Astrocyte of the hippocampus (primary cell): ENCODE results near the gene PTPN18.
A peak's percentile ranks its signal among the peaks of the same experiment; 100 is the strongest.
"Not testable (repeated sequence)": the region's sequence is repeated elsewhere in the genome, so short reads cannot be mapped to it uniquely, and the experiment has no call there.

ENCODE experiments used
- DNase-seq: peaks from one replicate; pipeline ENCODE4 v3.0.0; 2011; ENCODE audit warnings: low read depth, low spot score

PTPN18 gene, protein sequence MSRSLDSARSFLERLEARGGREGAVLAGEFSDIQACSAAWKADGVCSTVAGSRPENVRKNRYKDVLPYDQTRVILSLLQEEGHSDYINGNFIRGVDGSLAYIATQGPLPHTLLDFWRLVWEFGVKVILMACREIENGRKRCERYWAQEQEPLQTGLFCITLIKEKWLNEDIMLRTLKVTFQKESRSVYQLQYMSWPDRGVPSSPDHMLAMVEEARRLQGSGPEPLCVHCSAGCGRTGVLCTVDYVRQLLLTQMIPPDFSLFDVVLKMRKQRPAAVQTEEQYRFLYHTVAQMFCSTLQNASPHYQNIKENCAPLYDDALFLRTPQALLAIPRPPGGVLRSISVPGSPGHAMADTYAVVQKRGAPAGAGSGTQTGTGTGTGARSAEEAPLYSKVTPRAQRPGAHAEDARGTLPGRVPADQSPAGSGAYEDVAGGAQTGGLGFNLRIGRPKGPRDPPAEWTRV

DNA sequence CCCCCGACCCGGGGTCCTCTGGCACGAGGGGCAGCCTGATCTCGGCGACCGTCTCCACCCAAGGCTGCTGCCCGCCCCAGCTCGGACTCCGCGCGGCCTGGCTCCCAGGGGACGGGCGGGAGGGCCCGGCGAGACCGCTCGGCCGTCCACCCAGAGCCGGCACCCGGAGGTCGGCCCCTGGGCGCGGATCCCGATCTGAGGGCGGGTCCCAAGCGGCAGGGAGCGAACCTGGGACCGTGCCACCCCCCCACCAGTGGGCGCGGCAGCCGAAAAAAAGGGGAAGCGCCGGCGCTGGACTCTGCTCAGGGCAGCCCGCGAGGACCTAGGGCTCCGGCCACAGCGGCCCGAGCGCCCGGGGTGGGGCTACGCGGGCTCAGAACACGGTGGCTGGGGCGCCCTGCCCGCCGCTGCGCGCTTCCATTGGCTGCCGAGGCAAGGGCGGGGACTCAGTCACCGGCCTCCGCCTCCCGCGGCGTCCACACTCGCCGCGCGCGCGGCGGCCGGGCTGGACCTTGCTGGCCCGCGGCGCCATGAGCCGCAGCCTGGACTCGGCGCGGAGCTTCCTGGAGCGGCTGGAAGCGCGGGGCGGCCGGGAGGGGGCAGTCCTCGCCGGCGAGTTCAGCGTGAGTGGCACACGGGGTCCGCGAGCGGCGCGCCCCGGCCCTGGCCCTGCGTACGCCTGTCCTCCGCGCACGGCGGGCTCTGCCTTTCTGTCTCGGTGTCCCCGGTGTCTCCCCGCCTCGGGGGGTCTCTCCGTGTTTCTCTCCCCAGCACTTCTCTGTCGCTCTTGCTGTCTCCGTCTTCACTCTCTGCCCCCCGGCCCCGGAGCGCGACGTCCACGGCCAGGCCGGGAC lies at the start of gene PTPN18:
Gene PTPN18 (plus strand): TSS at position 479 of the 854 bp plus-strand sequence. CDS start 52 bp downstream, at position 531.
- peak; percentile 95 for DNase-seq

DNA sequence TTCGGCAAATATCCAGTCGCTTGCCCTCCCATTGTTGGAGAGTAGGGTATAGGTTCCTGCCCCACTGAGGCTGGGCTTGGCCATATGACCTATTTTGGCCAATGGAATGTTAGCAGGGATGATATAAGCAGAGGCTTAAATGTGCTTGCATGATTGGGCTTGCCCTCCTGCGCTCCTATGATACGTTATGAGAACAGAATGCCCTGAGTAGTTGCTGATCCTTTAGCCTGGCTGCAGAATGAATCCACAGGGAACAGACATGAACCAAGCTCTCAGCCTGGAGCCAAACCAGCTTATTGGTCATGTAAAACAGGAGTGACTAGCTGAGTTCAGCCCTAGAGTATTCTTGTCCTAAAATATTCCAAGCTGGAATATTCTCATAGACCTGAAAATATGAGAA lies 48.0 kb upstream of the PTPN18 start:
- no peak for DNase-seq

DNA sequence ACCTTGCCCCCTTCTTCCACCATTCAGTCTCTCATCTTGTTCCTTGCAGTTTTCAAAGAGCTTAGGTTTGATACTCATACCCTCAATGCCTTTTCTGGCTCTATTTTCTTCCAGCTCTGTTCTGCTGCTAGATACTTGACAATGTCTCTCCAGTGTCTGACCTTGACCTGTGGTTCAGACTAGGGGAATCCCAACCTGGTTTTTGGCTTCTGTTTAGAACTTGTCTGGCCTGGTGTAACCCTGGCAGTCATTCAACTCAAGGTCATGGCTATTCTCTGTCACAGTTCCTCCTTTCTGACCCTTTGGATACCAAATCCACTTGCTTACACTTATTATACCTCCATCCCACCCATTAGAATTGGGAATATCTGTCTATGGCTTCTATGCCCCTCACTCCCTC lies 45.0 kb upstream of the PTPN18 start:
- no peak for DNase-seq

DNA sequence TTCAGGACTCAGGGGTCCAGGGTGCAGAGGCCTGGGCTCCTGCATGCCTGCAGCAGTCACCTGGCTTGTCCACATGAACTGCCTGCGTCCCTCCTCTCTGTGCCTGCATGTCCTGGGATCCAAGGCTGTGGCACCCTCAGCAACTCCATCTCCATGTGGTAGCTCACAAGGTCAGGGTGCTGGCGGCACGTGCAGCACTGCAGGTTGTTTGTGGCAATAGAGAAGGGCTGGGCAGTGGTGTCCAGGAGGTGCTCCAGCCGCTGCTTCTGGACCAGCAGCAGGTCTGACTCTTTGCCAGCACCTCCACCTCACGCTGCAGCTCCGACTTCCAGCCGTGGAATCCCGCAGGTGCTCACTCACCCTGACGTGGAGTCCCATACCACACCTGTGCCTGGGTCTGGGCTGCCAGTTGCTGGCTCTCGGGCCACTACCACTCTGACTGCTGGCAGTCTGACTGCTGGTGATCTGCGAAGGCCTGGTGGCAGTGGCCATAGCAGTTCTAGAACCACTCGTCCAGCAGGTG lies 42.0 kb upstream of the PTPN18 start:
- no peak for DNase-seq

DNA sequence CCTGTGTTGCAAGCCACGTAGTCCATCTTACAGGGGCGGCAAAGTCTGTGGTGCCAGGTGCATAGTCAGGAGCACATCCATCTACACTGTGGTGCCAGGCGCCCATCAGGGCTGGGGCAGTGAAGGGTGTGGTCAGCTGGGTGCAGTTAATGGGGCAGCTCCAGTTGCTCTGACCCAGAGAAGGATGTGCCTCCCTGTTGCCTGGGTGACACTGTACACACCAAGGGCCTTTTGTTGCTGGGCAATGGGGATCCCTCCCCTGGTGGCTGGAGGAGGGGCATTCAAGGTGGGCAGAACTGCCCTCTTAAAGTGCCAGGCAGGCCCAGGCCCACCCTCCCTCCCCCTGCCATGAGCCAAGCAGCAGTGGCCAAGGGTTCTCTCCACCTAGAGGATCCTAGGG lies 41.5 kb upstream of the PTPN18 start:
- DNase-seq: no peak

DNA sequence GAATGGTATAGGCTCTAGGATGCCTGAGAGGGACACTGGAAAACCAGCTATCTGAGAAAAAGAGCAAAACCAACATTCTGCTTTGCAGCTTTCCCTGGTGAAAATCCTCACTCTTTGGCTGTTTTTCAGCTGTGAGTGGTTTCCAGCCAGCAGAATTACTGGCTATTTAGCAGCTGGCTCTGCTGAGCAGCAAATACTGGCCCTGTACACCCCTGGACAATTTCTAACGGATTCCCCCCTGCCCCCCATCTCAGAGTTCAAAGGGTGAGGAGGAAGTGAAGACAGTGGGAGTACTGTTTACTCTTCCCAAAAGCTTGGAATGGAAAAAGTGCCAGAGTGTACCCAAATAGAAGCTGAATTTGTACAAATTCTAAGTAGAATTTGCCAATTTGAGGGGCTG lies 39.3 kb upstream of the PTPN18 start:
- no peak for DNase-seq

DNA sequence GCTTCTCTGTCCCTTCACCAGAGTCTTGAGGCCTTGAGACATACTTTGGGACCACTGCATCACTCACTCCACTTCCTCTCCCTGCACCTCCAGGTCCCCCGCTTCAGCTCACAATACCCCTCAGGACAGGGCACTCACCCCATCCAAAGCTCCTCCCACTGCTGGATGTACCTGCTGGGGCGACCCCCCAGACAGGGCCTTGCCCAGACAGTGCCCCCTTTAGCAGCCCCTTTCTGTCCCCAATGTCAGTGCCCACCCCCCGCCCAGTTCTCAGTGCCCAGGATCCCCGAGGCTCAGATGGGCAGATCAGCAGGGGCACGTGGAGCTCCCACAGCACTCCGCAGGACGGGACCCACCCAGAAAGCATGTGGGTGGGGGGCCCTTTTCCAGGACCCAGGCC lies 37.0 kb upstream of the PTPN18 start:
- DNase-seq: no peak

DNA sequence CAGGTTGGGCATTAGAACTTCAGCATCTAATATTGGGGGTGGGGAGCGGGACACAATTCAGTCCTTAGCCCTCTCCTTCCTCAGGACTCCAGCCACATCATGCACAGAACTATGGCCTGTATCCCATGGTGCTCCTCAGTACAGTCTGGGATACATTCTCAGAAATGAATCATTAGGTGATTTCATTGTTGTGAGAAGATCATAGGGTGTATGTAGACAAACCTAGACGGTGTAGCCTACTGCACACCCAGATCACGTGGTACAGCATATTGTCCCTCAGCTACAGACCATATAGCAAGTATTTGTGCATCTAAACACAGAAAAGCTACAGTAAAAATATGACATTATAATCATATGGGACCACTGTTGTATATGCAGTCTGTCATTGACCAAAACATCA lies 36.3 kb upstream of the PTPN18 start:
- DNase-seq: no peak

DNA sequence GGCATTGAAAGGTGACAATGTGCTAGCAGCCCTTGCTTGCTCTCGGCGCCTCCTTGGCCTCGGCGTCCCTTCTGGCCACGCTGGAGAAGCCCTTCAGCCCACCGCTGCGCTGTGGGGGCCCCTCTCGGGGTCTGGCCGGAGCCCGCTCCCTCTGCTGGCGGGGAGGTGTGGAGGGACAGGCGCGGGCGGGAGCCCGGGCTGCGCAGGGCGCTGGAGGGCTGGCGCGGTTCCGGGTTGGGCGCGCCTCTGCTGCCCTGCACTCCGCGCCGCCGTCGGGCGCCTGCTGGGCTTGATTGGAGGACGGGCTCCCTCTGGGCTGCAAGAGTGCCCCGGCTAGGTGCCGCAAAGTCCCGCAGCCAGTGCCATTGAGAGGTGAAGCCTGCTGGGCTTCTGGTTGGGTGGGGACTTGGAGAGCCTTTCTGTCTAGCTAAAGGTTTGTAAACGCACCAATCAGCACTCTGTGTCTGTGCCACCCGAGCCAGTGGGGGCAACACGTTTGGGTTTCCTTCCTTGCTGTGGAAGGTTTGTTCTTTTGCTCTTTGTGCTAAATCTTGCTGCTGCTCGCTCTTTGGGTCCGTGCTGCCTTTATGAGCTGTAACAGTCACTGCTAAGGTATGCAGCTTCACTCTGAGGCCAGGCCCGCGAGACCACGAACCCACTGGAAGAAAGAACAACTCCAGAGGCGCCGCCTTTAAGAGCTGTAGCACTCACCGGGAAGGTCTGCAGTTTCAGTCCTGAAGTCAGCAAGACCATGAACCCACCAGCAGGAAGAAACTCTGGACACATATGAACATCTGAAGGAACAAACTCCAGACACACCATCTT lies 27.9 kb upstream of the PTPN18 start:
- peak; percentile 93 for DNase-seq

DNA sequence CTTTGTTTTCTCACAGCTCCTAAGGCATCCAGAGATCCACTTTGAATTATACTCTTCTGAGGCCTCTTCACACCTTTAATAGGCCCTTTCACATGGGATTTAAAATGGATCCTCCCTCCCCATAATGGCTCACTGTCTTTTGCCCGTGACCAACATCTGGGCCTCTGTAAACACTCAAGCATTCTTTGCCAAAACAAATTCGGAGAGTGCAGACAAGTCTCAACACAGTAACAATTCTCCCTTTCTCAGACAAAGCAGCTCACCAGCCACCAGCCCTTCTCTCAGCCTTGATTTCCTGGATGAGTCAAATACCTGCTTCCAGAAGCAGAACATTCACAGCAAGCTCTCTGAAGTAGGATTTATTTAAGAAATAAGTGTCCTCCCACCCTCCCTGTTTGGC lies 27.1 kb upstream of the PTPN18 start:
- DNase-seq: peak; percentile 25

DNA sequence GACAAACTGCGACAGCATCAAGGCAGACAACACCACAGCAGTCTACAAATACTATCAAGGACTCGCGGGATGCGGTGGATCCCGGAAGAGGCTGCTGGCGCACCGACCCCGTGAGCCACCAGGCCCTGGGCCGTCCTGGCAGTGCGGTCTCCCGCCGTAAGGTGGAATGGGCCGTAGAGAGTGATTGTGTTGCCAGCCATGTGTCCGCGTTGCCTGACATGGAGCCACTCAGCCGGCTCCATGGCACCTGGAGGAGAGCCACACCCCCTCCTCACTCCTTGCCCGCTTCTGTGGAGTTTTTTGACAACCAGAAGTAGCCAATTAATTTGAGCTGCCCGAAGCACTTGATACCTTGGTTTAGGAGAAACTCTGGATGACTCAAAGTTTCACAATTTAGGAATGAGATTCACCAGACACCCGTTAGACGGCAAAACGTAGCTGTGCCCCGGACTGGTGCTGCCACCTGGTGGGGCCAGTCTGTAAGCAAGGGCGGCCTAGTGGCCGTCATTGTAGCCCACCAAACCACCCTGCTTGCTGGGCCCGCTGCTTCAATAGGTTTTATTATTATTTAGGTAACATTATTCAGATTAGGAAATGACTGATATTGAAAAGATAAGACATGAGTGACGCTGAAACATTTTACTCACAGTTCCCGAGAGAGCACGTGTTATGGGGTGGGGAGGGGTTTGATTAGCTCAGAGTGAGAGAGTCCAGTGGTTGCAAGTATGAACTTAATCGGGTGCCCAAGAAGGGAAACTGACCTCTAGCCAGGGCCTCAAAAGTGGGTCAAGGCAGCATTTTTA lies 23.4 kb upstream of the PTPN18 start:
- peak; percentile 91 for DNase-seq

DNA sequence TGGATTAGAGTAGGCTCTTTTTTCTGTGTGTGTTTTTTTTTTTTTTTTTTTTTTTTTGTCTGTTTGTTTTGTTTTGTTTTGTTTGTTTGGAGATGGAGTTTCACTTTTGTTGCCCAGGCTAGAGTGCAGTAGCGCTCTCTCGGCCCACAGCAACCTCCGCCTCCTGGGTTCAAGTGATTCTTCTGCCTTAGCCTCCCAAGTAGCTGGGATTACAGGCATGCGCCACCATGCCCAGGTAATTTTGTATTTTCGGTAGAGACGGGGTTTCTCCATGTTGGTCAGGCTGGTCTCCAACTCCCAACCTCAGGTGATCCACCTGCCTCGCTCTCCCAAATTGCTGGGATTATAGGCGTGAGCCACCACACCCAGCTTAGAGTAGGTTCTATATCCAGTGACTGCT lies 22.6 kb upstream of the PTPN18 start:
- not testable (repeated sequence) for DNase-seq

DNA sequence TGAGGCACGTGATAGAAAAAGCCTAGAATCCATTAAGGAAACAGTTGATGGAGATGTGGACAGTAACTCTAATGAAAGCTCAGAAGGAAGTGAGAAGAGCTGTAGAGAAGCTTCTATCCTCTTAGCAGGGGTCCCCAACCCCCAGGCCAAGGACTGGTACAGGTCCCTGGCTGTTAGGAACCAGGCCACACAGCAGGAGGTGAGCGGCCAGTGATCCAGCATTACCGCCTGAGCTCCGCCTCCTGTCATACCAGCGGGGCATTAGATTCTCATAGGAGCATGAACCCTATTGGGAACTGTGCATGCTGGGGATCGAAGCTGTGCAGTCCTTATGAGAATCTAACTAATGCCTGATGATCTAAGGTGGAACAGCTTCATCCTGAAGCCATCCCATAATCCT lies 21.8 kb upstream of the PTPN18 start:
- DNase-seq: no peak

DNA sequence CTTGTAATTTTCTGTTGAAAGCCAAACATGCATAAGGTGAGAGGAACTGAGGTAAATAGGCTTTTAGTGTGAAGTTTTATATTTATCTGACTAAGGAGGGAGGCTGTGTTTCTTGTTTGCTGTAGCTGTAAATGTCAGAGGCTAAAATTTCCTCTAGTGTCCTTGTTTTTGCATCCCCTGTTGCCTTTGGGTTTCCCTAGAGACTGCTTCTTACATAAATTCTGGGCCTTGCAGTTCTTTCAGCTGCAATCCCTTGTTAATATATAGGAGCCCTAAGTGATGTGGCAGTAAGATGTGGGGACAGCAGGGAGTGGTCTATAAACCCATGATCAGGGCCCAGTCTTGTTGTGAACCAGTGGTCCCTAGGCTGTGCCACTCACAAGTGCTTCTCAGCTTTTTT lies 20.6 kb upstream of the PTPN18 start:
- DNase-seq: no peak

DNA sequence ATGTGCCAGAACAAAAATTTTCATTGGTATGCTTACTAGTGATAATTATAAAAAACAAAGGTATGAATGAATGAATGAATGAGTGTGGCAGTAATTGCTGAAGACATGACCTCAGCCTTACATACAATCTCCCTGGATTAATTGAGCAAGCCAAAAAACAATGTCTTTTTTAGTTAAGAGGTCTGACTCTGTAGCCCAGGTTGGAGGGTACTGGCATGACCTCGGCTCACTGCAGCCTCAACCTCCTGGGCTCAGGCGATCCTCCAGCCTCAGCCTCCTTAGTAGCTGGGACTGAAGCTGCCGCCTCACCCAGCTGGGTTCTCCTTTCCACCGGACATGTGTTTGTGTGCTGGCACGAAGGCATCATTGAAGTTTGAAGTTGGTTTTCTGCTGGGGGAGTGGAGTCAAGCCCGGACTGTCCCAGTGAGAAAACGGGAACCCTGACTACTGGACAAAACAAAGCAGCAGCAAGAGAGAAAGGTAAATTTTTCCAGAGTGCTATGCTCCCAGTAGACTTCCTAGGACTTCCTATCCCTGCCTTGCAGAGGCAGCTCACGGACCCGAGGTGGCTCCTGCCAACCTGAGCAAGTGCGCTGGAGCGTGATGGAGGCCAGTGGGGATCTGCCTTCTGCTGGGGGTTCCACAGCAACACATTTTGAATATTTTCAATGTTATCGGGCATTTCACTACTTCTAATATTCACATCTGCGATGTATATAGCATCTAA lies 19.5 kb upstream of the PTPN18 start:
- no peak for DNase-seq

DNA sequence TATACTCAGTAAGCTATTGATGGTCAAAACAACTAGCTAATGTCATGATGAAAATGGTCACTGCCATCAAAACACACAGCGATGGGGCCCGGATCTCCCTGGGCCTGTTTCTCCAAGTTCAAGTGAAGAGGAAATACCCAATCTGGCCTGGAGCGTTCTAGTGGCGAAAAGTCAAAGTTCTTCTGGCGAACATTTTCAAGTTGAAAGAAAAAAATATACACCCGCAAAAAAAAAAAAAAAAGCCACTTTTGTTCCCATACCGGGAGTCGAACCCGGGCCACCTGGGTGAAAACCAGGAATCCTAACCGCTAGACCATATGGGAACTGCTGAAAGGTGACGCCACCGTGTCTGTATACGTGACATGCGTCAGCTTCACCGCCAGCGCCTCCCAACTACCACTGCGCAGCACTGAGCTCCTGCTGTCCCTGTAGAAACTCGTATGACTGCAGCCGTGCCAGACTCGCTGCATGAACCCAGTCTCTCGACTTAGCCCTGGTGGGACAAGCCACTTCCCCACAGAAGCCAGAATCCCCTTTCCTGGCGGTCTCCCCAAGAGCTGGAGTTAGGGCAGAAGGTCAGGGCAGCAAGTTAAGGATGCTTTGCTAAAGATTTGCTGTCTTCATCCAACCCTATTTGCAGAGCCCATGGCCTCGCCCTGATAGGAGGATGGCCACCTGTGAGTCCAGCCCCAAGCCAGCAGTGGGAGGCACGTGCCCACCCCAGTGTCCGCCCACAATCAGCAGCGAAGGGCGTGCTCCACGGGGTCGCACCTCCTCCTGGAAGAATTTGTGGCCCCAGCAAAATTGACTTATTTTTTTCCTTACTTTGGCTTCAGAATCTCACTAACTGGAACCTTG lies 18.8 kb upstream of the PTPN18 start:
- DNase-seq: peak; percentile 90

DNA sequence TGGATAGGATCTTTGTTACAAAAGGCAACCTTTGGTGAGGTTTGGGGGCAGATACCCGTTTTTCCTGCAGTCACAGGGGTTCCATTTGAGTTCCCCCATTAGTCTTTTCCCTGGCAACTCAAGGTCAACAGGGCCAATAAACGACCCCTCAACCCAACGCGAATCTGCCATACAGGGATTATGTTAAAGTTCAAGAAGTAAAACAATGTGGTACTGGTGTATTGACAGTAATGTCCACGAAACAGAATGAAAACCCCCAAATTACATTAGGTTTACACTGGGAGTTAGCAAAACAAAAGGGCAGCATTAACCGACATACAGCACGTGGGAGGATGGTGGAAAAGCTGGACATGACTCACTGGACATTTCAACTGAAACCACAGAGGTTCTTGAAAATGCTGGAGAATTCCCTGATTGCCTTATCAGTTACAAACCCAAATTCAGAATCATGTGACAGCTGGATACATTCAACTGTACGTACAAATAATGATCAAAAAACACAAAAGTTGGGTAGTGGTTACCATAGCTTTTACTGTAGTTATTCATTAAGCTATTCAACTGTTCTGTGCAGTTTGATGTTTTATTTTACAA lies 18.0 kb upstream of the PTPN18 start:
- peak; percentile 71 for DNase-seq

DNA sequence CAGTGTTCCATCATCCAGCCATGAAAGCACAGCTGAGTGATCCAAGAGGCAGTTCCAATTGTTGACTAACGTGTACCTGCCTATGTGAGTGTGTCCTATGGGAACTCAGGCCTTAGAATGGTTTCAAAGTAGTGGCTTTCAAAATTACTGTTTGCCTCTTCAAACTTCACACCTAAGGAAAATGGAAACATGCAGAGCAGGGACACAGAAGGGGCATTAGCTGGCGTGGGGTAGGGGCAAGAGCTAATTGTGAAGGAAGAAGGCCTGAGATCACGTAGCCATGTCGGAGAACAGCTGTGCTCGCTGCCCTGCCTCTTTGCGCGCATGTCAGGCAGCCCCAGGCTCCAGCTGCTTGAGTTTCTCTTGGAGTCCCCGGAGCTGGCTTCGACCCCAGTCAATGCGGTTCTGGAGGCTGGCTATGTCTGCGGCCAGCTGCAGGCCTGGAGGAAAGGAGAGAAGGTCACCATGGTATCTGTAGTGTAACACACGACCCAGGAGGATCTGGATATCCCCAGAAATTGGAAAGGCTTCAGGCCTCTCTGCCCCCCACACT lies 17.0 kb upstream of the PTPN18 start:
- DNase-seq: no peak
